Tibial nerve (tissue), 4 donors: ENCODE data around the gene SLIT2.

ENCODE experiments used
- EP300 ChIP-seq, 2 donors: sonication (generic); formaldehyde crosslinking; IDR thresholded peaks; one replicate each; pipeline ENCODE4 v1.6.1; 2017; ENCODE audit warnings: antibody characterized with exemption in 2 of 2, mild to moderate bottlenecking in 1 of 2
- POLR2A ChIP-seq, 2 donors: fragments of 450-650 bp; IDR thresholded peaks; one replicate each; pipeline ENCODE4 v1.6.1; 2017; ENCODE audit warnings: antibody characterized with exemption in 2 of 2, mild to moderate bottlenecking in 2 of 2, moderate library complexity in 2 of 2
- TF ChIP-seq, protein P1 (sequence below), 5 experiments: fragments of 200-600 bp in 3 of 5; fragments of 450-650 bp in 2 of 5; sonication (generic) in 3 of 5; IDR thresholded peaks; one replicate each; pipeline ENCODE4 v1.5.1; 2016 to 2019; ENCODE audit warnings: antibody characterized with exemption in 5 of 5, mild to moderate bottlenecking in 3 of 5, moderate library complexity in 2 of 5

DNA sequence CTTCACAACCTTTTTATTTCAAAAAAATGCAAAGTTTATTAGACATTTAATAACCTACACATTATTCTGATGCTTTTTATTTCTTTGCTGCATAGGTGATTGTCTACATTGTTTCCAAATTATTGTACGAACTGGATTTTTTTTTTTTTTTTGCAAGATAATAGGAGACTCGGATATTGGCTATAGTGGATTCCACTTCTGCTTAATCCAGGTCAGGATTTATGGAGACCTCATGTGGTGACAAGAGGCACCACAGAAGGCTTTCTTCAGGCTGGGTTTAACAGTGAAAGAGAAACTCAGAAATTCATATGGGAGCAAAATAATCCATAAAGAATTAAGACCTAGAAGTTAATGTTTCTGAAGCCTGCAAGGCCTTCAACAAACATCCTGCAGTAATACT, 2.4 kb upstream of the SLIT2 start:
- TF ChIP-seq, protein P1, sequence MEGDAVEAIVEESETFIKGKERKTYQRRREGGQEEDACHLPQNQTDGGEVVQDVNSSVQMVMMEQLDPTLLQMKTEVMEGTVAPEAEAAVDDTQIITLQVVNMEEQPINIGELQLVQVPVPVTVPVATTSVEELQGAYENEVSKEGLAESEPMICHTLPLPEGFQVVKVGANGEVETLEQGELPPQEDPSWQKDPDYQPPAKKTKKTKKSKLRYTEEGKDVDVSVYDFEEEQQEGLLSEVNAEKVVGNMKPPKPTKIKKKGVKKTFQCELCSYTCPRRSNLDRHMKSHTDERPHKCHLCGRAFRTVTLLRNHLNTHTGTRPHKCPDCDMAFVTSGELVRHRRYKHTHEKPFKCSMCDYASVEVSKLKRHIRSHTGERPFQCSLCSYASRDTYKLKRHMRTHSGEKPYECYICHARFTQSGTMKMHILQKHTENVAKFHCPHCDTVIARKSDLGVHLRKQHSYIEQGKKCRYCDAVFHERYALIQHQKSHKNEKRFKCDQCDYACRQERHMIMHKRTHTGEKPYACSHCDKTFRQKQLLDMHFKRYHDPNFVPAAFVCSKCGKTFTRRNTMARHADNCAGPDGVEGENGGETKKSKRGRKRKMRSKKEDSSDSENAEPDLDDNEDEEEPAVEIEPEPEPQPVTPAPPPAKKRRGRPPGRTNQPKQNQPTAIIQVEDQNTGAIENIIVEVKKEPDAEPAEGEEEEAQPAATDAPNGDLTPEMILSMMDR (IDR thresholded peaks at IDR 0.05), result peak in 3 of 5 experiments; percentile 12 to 41 (median 25)
- TF ChIP-seq POLR2A (IDR thresholded peaks at IDR 0.05) (no peak), EP300 (IDR thresholded peaks at IDR 0.05) (no peak)
